ENCODE data around the gene LPP. TPM values are rescaled to one million over a fixed set of nuclear protein-coding genes. Genes with fewer than 3 reads are reported as not detected.

LPP gene
- total RNA-seq, 1 experiment from 2014 or later, result 54.0 TPM

GRCh38 chr3:188134079-188134478, 19.9 kb upstream of the LPP start:
- Histone ChIP-seq H3K36me3 (ENCODE audit: control insufficient read depth in 1 of 2, insufficient read depth in 2 of 2, low read length in 2 of 2) (no peaks in the 10 kb centered on the region), H3K79me2 (ENCODE audit: insufficient read depth, low read length) (no peaks in the 10 kb centered on the region), H3K4me1 (ENCODE audit: control insufficient read depth in 1 of 2, insufficient read depth in 2 of 2, low read length in 2 of 2) (peaks cover 0 to 3% of the 10 kb centered on the region in 2 experiments; a peak in 1 of 4 replicates), H3K27ac (ENCODE audit: low read depth, low read length) (no peak overlapping the region), H3K9me2 (ENCODE audit: insufficient read depth) (no peaks in the 10 kb centered on the region), H3K4me2 (ENCODE audit: low read length) (no peak overlapping the region), H2AFZ (ENCODE audit: low read depth, low read length, poor library complexity, severe bottlenecking) (no peak overlapping the region), H3K9ac (ENCODE audit: low read length) (no peak overlapping the region), H3K27me3 (ENCODE audit: insufficient read depth, low read length) (no peaks in the 10 kb centered on the region), H3K9me3 (ENCODE audit: control insufficient read depth in 1 of 2, insufficient read depth in 1 of 2, low read depth in 1 of 2, low read length in 2 of 2) (no peaks in the 10 kb centered on the region), H3K4me3 (replicated peaks in 1 of 2; ENCODE audit: low read depth in 1 of 2, low read length in 2 of 2) (no peak overlapping the region), H4K20me1 (ENCODE audit: insufficient read depth) (no peaks in the 10 kb centered on the region)
- RAD21 ChIA-PET (ENCODE audit: low non-redundant PET in 1 of 2, low total read pairs in 2 of 2, uncharacterized antibody in 2 of 2, unreplicated experiment in 2 of 2), result no interaction called here
- ATAC-seq (no peak), DNase-seq (ENCODE audit: low read depth, low spot score) (no peak)
- intact Hi-C loops (cut with micrococcal nuclease), result no loop called here
- POLR2A ChIA-PET, result no interaction called here
- TF ChIP-seq CBX3 (IDR thresholded peaks at IDR 0.05; ENCODE audit: low read depth) (no peak), SIN3A (IDR thresholded peaks at IDR 0.05; ENCODE audit: low read depth) (no peak), YY1 (IDR thresholded peaks at IDR 0.05; ENCODE audit: extremely low read depth, insufficient replicate concordance, low read depth, low read length) (no peak), CEBPB (IDR thresholded peaks at IDR 0.05; ENCODE audit: low read depth) (no peak), POLR2AphosphoS5 (IDR thresholded peaks at IDR 0.05; ENCODE audit: low read depth, low read length) (no peak), POLR2A (IDR thresholded peaks at IDR 0.05; ENCODE audit: borderline replicate concordance, extremely low read depth, insufficient read depth, insufficient read length) (no peak), MAX (IDR thresholded peaks at IDR 0.05) (no peak)
- BruUV-seq (replicated peaks), result no TSS peak
- CTCF ChIA-PET, result no interaction called here

- H3K9me3 ChIP-seq (ENCODE audit: control insufficient read depth in 1 of 2, insufficient read depth in 1 of 2, low read depth in 1 of 2, low read length in 2 of 2), result no peaks in the 10 kb centered on the region
- H4K20me1 ChIP-seq (ENCODE audit: insufficient read depth), result no peaks in the 10 kb centered on the region
- no peak overlapping the region for H2AFZ ChIP-seq (ENCODE audit: low read depth, low read length, poor library complexity, severe bottlenecking)
- H3K9ac ChIP-seq (ENCODE audit: low read length), result no peak overlapping the region
- no peak overlapping the region for H3K4me2 ChIP-seq (ENCODE audit: low read length)
- BruUV-seq (replicated peaks), result no TSS peak
- no peak overlapping the region for H3K4me3 ChIP-seq (replicated peaks in 1 of 2; ENCODE audit: low read depth in 1 of 2, low read length in 2 of 2)
- no peak for DNase-seq (ENCODE audit: low read depth, low spot score)
- CTCF ChIA-PET, result no interaction called here
- ATAC-seq, result no peak
- TF ChIP-seq ELF1 (IDR thresholded peaks at IDR 0.05; ENCODE audit: borderline replicate concordance, low read depth) (no peak), CBX3 (IDR thresholded peaks at IDR 0.05; ENCODE audit: low read depth) (no peak), ZFX (IDR thresholded peaks at IDR 0.05) (no peak), EGR1 (IDR thresholded peaks at IDR 0.05; ENCODE audit: low read depth) (no peak)
- H3K79me2 ChIP-seq (ENCODE audit: insufficient read depth, low read length), result no peaks in the 10 kb centered on the region
- no peaks in the 10 kb centered on the region for H3K36me3 ChIP-seq (ENCODE audit: control insufficient read depth in 1 of 2, insufficient read depth in 2 of 2, low read length in 2 of 2)
- POLR2A ChIA-PET, result no interaction called here
- RAD21 ChIA-PET (ENCODE audit: low non-redundant PET in 1 of 2, low total read pairs in 2 of 2, uncharacterized antibody in 2 of 2, unreplicated experiment in 2 of 2), result interaction anchor here in 1 of 2 experiments (0.7 kb wide), 1 partner anchor 1277 kb away, joined by 4 read pairs; no protein-coding TSS in a partner anchor
- no peak overlapping the region for H3K27ac ChIP-seq (ENCODE audit: low read depth, low read length)
- intact Hi-C loops (cut with micrococcal nuclease), result no loop called here
- H3K27me3 ChIP-seq (ENCODE audit: insufficient read depth, low read length), result no peaks in the 10 kb centered on the region
- H3K4me1 ChIP-seq (ENCODE audit: control insufficient read depth in 1 of 2, insufficient read depth in 2 of 2, low read length in 2 of 2), result no peaks in the 10 kb centered on the region
- H3K9me2 ChIP-seq (ENCODE audit: insufficient read depth), result no peaks in the 10 kb centered on the region
Observed at GRCh38 chr3:188134856-188135255, 19.1 kb upstream of the LPP start.
